Daoy (cell line): ENCODE measurements around the gene PQBP1. TPM values are rescaled to one million over a fixed set of nuclear protein-coding genes. Genes with fewer than 3 reads are reported as not detected.
A peak's percentile ranks its signal among the peaks of the same experiment; 100 is the strongest.

Experiments used
- DNase-seq: peaks from one replicate; pipeline ENCODE4 v3.0.0-alpha.2; 2015; ENCODE audit warnings: low read depth
- total RNA-seq: library from RNA; depleted of rRNA; stranded (reverse); fragments of >200 nt; shearing (Covaris generic); gene quantifications from 2 replicates; pipeline ENCODE4 v1.2.3, GENCODE V29; 2014

Gene PQBP1
- total RNA-seq, 1 experiment from 2014 or later: 102 TPM

GRCh38 chrX:48901069-48901468 lies 3.3 kb downstream of the PQBP1 start:
- DNase-seq: no peak

GRCh38 chrX:48902135-48902534 lies 4.4 kb downstream of the PQBP1 start:
- no peak for DNase-seq

GRCh38 chrX:48902776-48903175 lies 5.0 kb downstream of the PQBP1 start:
- no peak for DNase-seq

GRCh38 chrX:48903290-48903689 lies 5.6 kb downstream of the PQBP1 start:
- no peak for DNase-seq

GRCh38 chrX:48904180-48904579 lies 6.5 kb downstream of the PQBP1 start:
- no peak for DNase-seq

- DNase-seq: no peak
These were observed 6.9 kb downstream of the PQBP1 start for GRCh38 chrX:48904626-48905025.

GRCh38 chrX:48905090-48905790 lies 7.5 kb downstream of the PQBP1 start:
- DNase-seq: no peak

GRCh38 chrX:48908600-48908999 lies 10.9 kb downstream of the PQBP1 start:
- no peak for DNase-seq

- DNase-seq: no peak
These were observed 12.1 kb downstream of the PQBP1 start for GRCh38 chrX:48909703-48910294.

- DNase-seq: no peak
These were observed 13.2 kb downstream of the PQBP1 start for GRCh38 chrX:48910926-48911411.

GRCh38 chrX:48911412-48912182 lies 13.9 kb downstream of the PQBP1 start, which contains the start of gene SLC35A2:
Gene SLC35A2, minus strand, starts transcription at chrX:48911646. Its CDS starts 10 bp downstream, at chrX:48911636.
- DNase-seq: peak; percentile 78

- DNase-seq: no peak
These were observed 16.1 kb downstream of the PQBP1 start for GRCh38 chrX:48913605-48914366.

GRCh38 chrX:48914593-48915493 lies 17.1 kb downstream of the PQBP1 start:
- no peak for DNase-seq

- DNase-seq: peak; percentile 83
These were observed 19.6 kb downstream of the PQBP1 start for GRCh38 chrX:48917139-48918001.

- no peak for DNase-seq
These were observed 20.5 kb downstream of the PQBP1 start for GRCh38 chrX:48918301-48918642.

- DNase-seq: peak; percentile 91
These were observed 21.1 kb downstream of the PQBP1 start, which contains the start of gene PIM2 for GRCh38 chrX:48918643-48919340. Gene PIM2, minus strand, starts transcription at chrX:48919024. Its CDS starts 190 bp downstream, at chrX:48918834.

- no peak for DNase-seq
These were observed 21.7 kb downstream of the PQBP1 start for GRCh38 chrX:48919360-48919841.

GRCh38 chrX:48919947-48920717 lies 22.4 kb downstream of the PQBP1 start:
- DNase-seq: no peak
